Type B pancreatic cell (in vitro differentiated cells): Measurements from ENCODE around the gene SIGLEC6. TPM values are rescaled to one million over a fixed set of nuclear protein-coding genes. Genes with fewer than 3 reads are reported as not detected.

Experiments
- DNase-seq: peaks from one replicate; pipeline ENCODE4 v3.0.0; 2021; ENCODE audit warnings: mixed read lengths; ENCODE audit not compliant: unreplicated experiment; ENCODE audit errors: extremely low spot score
- H3K27ac Mint-ChIP-seq: 2 replicates; pipeline ENCODE4 v1.8.0; 2021; ENCODE audit warnings: mild to moderate bottlenecking, mixed read lengths
- H3K27me3 Mint-ChIP-seq: 2 replicates; pipeline ENCODE4 v1.8.0; 2021; ENCODE audit warnings: mixed read lengths
- H3K36me3 Mint-ChIP-seq: 2 replicates; pipeline ENCODE4 v1.8.0; 2021; ENCODE audit warnings: mixed read lengths
- H3K4me1 Mint-ChIP-seq: one replicate; pipeline ENCODE4 v1.8.0; 2021; ENCODE audit warnings: mixed read lengths; ENCODE audit not compliant: unreplicated experiment
- H3K4me3 Mint-ChIP-seq: 2 replicates; pipeline ENCODE4 v1.8.0; 2021; ENCODE audit warnings: mild to moderate bottlenecking, mixed read lengths
- H3K9me3 Mint-ChIP-seq: 2 replicates; pipeline ENCODE4 v1.8.0; 2021; ENCODE audit warnings: mixed read lengths
- CTCF ChIP-seq: fragments of 200-600 bp; sonication (generic); conservative IDR thresholded peaks from 2 replicates; pipeline ENCODE4 v1.5.0; 2021; ENCODE audit warnings: antibody characterized with exemption, mild to moderate bottlenecking
- total RNA-seq: library from RNA; stranded (reverse); gene quantifications from 2 replicates; pipeline ENCODE4 v1.2.1, GENCODE V29; 2021; ENCODE audit warnings: low replicate concordance

Gene SIGLEC6
- total RNA-seq, 1 donor from 2014 or later, result not detected

GRCh38 chr19:51478381-51479234, 52.9 kb downstream of the SIGLEC6 start, which contains the start of gene CEACAM18:
Gene CEACAM18 (plus strand): TSS chr19:51478539.
- Mint-ChIP-seq H3K36me3 (no peaks in the 10 kb centered on the region), H3K4me1 (no peaks in the 10 kb centered on the region), H3K27ac (no peak within 1 kb of the TSS), H3K9me3 (no peaks in the 10 kb centered on the region), H3K27me3 (peaks cover 12% of the 10 kb centered on the region), H3K4me3 (no peak within 1 kb of the TSS)
- no peak for TF ChIP-seq CTCF
- DNase-seq, result no peak

GRCh38 chr19:51477344-51477743, 54.1 kb downstream of the SIGLEC6 start:
- H3K4me3 Mint-ChIP-seq, result no peak overlapping the region
- H3K36me3 Mint-ChIP-seq, result no peaks in the 10 kb centered on the region
- no peak for TF ChIP-seq CTCF
- H3K27me3 Mint-ChIP-seq, result peaks cover 19% of the 10 kb centered on the region
- no peak for DNase-seq
- no peak overlapping the region for H3K27ac Mint-ChIP-seq
- H3K9me3 Mint-ChIP-seq, result no peaks in the 10 kb centered on the region
- H3K4me1 Mint-ChIP-seq, result no peaks in the 10 kb centered on the region

GRCh38 chr19:51476164-51476563, 55.3 kb downstream of the SIGLEC6 start:
- Mint-ChIP-seq H3K36me3 (no peaks in the 10 kb centered on the region), H3K4me3 (no peak overlapping the region), H3K27me3 (peaks cover 19% of the 10 kb centered on the region), H3K4me1 (no peaks in the 10 kb centered on the region), H3K9me3 (no peaks in the 10 kb centered on the region), H3K27ac (no peak overlapping the region)
- TF ChIP-seq CTCF, result no peak
- DNase-seq, result no peak

GRCh38 chr19:51473009-51473707, 58.3 kb downstream of the SIGLEC6 start:
- Mint-ChIP-seq H3K36me3 (no peaks in the 10 kb centered on the region), H3K4me3 (no peak overlapping the region), H3K4me1 (no peaks in the 10 kb centered on the region), H3K9me3 (no peaks in the 10 kb centered on the region), H3K27me3 (peaks cover 15% of the 10 kb centered on the region), H3K27ac (no peak overlapping the region)
- peak; percentile 87 for TF ChIP-seq CTCF
- DNase-seq, result no peak

GRCh38 chr19:51472607-51473006, 58.9 kb downstream of the SIGLEC6 start:
- peaks cover 20% of the 10 kb centered on the region for H3K27me3 Mint-ChIP-seq
- no peak for DNase-seq
- no peaks in the 10 kb centered on the region for H3K9me3 Mint-ChIP-seq
- no peaks in the 10 kb centered on the region for H3K4me1 Mint-ChIP-seq
- TF ChIP-seq CTCF, result no peak
- H3K4me3 Mint-ChIP-seq, result no peak overlapping the region
- H3K36me3 Mint-ChIP-seq, result no peaks in the 10 kb centered on the region
- no peak overlapping the region for H3K27ac Mint-ChIP-seq
